Measurements from ENCODE around the gene TNIP1. TPM values are rescaled to one million over a fixed set of nuclear protein-coding genes. Genes with fewer than 3 reads are reported as not detected.

TNIP1 gene
- total RNA-seq, 1 donor from 2014 or later: 65.6 TPM

GRCh38 chr5:151016700-151017099, 64.1 kb downstream of the TNIP1 start:
- no peak for FAIRE-seq
- DNase-seq (ENCODE audit: low read depth): no peak
- TF ChIP-seq CTCF (IDR thresholded peaks at IDR 0.05; ENCODE audit: insufficient read depth, low read length, severe bottlenecking): no peak
- Histone ChIP-seq H3K36me3 (ENCODE audit: control insufficient read depth, insufficient read depth, low read length) (no peaks in the 10 kb centered on the region), H3K4me3 (ENCODE audit: low read depth, low read length) (no peak overlapping the region), H3K27me3 (ENCODE audit: control insufficient read depth, insufficient read depth, low read length) (no peaks in the 10 kb centered on the region)

GRCh38 chr5:151015974-151016587, 64.8 kb downstream of the TNIP1 start:
- FAIRE-seq: no peak
- H3K36me3 ChIP-seq (ENCODE audit: control insufficient read depth, insufficient read depth, low read length): no peaks in the 10 kb centered on the region
- no peak for TF ChIP-seq CTCF (IDR thresholded peaks at IDR 0.05; ENCODE audit: insufficient read depth, low read length, severe bottlenecking)
- H3K27me3 ChIP-seq (ENCODE audit: control insufficient read depth, insufficient read depth, low read length): no peaks in the 10 kb centered on the region
- DNase-seq (ENCODE audit: low read depth): no peak
- no peak overlapping the region for H3K4me3 ChIP-seq (ENCODE audit: low read depth, low read length)

- no peak for TF ChIP-seq CTCF (IDR thresholded peaks at IDR 0.05; ENCODE audit: insufficient read depth, low read length, severe bottlenecking)
- Histone ChIP-seq H3K36me3 (ENCODE audit: control insufficient read depth, insufficient read depth, low read length) (no peaks in the 10 kb centered on the region), H3K27me3 (ENCODE audit: control insufficient read depth, insufficient read depth, low read length) (no peaks in the 10 kb centered on the region), H3K4me3 (ENCODE audit: low read depth, low read length) (no peak overlapping the region)
- DNase-seq (ENCODE audit: low read depth): no peak
- no peak for FAIRE-seq
These were observed 66.0 kb downstream of the TNIP1 start for GRCh38 chr5:151014680-151015343.

GRCh38 chr5:151012862-151013261, 68.0 kb downstream of the TNIP1 start:
- no peak for TF ChIP-seq CTCF (IDR thresholded peaks at IDR 0.05; ENCODE audit: insufficient read depth, low read length, severe bottlenecking)
- Histone ChIP-seq H3K4me3 (ENCODE audit: low read depth, low read length) (no peak overlapping the region), H3K36me3 (ENCODE audit: control insufficient read depth, insufficient read depth, low read length) (no peaks in the 10 kb centered on the region), H3K27me3 (ENCODE audit: control insufficient read depth, insufficient read depth, low read length) (no peaks in the 10 kb centered on the region)
- no peak for DNase-seq (ENCODE audit: low read depth)
- no peak for FAIRE-seq

GRCh38 chr5:151008906-151009305, 71.9 kb downstream of the TNIP1 start:
- no peak for DNase-seq (ENCODE audit: low read depth)
- H3K27me3 ChIP-seq (ENCODE audit: control insufficient read depth, insufficient read depth, low read length): no peaks in the 10 kb centered on the region
- H3K36me3 ChIP-seq (ENCODE audit: control insufficient read depth, insufficient read depth, low read length): no peaks in the 10 kb centered on the region
- H3K4me3 ChIP-seq (ENCODE audit: low read depth, low read length): no peak overlapping the region
- TF ChIP-seq CTCF (IDR thresholded peaks at IDR 0.05; ENCODE audit: insufficient read depth, low read length, severe bottlenecking): no peak
- FAIRE-seq: no peak

GRCh38 chr5:151008210-151008491, 72.7 kb downstream of the TNIP1 start:
- DNase-seq (ENCODE audit: low read depth) (no peak), FAIRE-seq (no peak)
- Histone ChIP-seq H3K27me3 (ENCODE audit: control insufficient read depth, insufficient read depth, low read length) (no peaks in the 10 kb centered on the region), H3K36me3 (ENCODE audit: control insufficient read depth, insufficient read depth, low read length) (no peaks in the 10 kb centered on the region), H3K4me3 (ENCODE audit: low read depth, low read length) (no peak overlapping the region)
- TF ChIP-seq CTCF (IDR thresholded peaks at IDR 0.05; ENCODE audit: insufficient read depth, low read length, severe bottlenecking): no peak
